NCI-H1048 (cell line): Measurements from ENCODE around the gene ADIPOR2.
"Not testable (repeated sequence)": the region's sequence is repeated elsewhere in the genome, so short reads cannot be mapped to it uniquely, and the experiment has no call there.

ENCODE experiments used
- DNase-seq: peaks from one replicate; lab custom pipeline; 2025; lab: John Stamatoyannopoulos, UW

ADIPOR2 gene

DNA sequence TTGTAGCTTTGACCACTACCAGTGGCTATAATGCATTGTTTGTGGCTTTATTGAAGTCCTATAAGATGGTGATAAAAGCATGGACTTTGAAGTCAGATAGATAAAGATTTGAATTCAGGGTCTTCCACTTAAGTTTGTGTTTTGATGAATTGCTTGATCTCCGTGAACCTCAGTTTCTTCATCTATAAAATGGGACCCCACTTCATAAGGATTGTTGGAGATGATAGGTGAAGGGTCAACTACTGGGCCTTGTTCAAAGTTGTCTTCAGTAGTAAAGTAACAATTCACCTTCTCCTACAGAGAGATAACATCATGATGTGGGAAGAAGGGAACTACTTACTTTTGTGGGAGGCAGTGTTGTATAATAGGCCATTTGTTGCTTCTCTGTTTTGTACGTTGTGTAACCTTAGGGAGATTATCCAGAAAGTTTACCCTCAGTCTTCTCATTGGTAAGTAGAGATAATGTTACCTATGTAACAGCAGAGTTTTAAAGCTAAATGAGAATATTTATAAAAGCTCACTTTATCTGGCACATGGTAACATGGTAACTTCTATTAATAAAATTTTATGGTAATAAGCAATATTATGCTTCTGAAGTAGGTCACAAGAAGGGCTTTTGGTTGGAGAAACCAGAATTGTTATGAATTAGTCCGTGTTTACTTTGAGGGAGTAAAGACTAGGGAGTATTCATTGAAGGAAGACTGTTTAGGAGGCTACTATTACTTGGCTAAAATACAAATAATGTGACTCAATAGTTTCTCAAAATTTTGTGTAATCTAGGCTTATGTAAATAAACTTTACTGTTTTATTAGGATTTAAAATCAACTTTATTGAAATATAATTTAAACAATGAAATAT, 15.1 kb downstream of the ADIPOR2 start:
- DNase-seq, result no peak

DNA sequence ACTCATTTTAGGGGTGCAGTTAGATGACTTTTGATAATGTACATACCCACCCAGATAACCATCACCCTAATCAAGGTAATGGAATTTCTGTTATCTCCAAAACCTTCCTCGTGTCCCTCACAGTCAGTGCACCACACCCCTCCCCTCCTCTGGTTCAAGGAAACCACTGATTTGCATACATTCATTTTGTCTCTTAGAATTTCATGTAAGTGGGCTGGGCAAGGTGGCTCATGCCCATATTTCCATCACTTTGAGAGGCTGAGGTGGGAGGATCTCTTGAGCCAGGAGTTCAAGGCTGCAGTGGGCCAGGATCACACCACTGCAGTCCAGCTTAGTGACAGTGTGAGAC, 15.7 kb downstream of the ADIPOR2 start:
- DNase-seq, result no peak

DNA sequence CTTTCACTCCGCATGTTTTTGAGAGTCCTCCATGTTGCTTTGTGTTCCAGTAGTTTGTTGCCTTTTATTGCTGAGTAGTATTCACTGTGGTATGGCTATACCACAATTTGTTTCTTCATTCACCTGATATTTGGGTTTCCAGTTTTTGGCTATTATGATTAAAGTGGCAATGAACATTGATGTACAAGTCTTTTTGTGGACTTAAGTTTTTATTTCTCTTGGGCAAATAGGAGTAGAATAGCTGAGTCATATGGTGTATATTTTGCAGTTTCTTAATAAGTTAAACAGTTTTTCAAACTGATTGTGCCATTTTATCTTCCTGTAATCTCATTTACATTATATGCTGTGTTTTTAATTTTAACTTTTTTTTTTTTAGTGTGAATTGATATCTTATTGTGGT, 16.2 kb downstream of the ADIPOR2 start:
- no peak for DNase-seq

DNA sequence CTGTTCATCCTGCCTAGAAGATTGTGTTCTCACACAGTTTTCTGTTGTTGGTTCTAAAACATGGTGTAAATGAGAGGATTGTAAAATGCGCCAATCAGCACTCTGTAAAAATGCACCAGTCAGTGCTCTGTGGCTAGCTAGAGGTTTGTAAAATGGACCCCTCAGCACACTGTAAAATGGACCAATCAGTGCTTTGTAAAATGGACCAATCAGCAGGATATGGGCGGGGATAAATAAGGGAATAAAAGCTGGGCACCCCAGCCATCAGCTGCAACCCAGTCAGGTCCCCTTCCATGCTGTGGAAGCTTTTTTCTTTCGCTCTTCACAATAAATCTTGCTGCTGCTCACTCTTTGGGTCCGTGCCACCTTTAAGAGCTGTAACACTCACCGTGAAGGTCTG, 19.1 kb downstream of the ADIPOR2 start:
- DNase-seq, result not testable (repeated sequence)

DNA sequence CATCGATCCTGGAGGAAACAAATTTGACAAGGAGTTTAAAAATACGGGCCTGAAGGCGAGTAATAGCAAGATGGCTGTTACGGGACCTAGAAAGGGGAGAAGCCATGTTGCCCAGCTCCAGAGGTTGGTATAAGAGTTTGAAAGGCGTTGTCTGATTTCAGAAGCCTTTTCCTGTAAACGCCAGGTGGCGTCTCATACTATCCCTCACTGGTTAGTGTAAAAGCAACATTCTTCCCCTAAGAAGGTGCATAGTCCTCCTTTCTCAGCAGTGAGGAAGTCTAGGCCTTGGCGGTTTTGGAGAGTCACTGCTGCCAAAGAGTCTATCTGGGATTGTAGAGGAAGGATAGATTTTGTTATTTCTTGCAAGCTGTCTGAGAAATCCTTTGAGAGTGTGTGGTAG, 20.0 kb downstream of the ADIPOR2 start:
- not testable (repeated sequence) for DNase-seq

DNA sequence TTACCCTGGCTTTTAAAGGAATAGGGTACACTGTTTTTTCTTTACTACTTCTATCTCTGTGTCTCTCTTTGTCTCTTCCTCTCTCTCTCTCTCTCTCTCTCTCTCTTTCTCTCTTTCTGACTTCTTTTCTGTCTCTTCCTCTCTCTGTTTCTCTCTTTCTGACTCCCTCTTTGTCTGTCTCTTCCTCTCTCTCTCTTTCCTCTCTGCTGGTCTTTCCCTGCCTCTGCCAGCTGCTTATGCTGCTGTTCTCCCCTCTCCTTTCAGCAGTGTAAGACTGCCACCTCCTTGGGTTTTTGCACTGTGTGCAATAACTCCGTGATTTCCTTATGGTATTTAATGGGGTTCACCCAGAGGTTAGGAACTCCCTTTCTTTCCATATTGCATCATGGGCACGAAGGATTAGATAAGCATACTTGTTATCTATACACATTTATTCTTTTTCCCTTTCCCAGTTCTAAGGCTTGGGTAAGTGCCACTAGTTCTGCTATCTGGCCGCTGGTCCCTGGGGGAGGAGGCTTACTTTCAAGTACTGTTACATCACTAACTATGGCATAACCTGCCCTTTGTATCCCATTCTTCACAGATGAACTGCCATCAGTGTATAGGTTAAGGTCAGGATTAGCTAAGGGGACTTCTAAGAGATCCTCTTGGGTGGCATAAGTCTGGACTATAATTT, 20.8 kb downstream of the ADIPOR2 start:
- DNase-seq, result not testable (repeated sequence)

DNA sequence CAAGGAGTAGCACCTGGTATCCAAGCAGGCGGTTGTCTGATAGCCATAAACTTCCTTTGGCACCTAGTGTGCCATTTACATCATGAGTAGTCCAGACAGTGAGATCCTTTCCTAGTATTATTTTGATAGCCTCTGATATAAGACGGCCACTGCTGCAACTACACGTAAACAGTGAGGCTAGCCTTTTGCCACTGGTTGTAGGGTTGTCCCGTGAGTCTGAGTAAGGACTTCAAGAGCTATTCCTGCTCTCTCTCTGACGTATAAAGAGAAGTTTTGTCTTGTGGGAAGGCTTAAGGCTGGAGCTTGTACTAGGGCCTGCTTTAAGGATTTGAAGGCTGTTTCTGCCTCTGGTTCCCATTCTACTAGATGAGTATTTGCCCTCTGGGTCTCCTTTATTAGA, 21.4 kb downstream of the ADIPOR2 start:
- not testable (repeated sequence) for DNase-seq

DNA sequence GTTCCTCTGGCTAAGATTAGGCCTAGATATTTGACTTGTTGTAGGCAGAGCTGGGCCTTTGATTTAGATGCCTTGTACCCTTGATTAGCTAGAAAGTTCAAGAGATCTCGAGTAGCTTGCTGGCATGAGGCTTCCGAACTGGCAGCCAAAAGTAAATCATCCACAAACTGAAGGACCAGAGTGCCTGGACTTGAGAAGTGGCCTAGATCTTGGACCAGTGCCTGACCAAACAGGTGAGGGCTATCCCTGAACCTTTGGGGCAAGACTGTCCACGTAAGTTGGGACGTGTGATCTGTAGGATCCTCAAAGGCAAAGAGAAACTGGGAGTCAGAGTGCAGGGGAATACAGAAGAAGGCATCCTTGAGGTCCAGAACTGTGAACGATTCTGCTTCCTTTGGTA, 22.0 kb downstream of the ADIPOR2 start:
- not testable (repeated sequence) for DNase-seq

DNA sequence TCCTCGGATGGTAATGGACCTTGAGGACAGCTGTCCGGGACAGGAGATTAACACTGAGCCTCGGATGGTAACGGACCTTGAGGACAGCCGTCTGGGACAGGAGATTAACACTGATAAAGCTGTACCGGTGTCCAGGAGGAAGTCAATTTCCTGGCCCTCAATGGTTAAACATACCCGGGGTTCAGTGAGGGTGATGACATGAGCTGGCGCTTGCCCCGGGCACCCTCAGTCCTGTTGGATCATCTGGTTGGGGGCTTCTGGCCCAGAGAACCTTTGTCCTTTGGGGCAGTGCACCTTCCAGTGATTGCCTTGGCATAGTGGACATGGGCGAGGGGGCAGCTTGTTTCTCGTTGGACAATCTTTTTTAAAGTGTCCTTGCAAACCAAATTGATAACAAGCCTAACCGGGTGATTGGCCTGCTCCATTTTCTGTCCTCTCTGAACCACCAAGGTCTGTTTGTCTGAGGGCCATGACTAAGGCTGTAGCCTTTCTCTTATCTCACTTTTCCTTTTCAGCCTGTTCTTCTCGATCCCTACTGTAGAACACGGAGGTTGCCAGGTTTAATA, 23.0 kb downstream of the ADIPOR2 start:
- not testable (repeated sequence) for DNase-seq

DNA sequence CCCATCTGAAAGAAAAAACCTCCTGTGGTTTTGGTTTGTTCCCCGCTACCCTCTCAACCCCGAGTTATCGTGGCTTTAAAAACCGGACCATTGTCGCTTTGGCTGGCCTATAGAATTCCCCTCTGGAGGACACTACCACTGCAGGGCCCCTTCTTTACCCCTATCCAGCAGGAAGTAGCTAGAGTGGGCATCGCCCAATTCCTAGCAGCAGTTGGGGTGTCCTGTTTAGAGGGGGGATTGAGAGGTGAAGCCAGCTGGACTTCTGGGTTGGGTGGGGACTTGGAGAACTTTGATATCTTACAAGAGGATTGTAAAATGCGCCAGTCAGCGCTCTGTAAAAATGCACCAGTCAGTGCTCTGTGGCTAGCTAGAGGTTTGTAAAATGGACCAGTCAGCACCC, 24.6 kb downstream of the ADIPOR2 start:
- not testable (repeated sequence) for DNase-seq

DNA sequence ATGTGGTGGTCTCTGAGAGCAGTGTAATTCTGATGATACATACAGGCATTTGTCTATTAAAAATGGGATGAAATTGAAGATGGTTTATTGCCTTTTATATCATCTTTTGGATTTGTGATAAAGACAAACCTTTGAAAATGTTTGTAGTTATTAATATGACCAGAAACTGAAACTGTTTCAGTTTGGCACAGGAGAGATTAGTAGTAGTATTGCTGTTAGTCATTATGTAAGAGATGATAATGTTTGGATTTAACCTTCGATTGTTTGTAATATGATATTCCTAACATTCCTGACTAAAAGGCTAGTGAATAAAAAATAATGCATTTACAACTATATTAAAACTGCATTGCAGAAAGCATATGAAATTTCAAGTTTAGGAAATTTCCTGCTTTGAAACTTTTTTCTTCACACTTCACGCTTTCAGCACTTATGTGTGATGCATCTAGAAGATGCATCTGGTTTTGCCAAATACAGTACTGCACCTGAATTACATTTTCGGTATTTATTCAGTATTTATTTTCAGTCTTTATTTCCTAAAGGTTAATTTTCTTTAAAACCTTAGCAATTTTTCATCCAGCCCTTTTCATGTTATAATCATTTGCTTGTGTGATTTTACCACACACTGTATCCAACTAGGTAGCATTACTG, 25.5 kb downstream of the ADIPOR2 start:
- no peak for DNase-seq

DNA sequence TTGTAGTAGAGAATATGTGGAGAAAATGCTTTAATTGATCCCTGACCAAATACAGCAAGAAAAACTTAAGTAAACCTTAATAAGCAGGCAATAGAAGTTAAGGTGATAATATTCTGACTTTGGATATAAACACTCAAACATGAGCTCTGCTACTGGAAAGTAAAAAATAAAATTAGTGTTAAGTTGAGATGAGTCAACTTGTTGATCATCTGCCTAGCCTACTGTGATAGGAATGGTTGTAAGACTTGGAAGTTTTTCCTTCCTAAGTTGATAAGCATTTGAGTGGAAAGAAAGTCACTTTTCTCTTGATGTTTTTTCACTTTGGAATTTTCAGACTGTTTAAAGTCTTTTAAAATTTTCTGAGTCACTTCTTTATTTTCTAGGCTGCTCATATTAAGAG, 26.0 kb downstream of the ADIPOR2 start:
- DNase-seq, result no peak

DNA sequence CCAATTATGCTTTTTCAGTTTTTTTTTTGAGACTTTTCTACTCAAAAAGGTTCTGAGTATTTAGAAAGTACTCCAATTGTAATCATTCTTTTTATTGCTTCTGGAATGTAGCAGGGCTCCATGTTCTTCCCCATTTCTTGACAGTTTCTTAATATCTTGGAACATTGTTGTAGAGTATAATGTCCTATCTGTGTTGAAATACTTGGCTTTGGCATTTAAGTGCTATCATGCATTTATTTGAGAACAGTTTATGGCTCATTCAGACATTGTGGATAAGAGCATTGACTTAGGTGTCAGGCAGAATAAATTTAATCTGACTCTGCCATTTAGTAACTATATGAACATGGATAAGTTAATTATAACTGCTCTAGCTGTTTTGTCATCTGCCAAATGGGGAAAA, 28.3 kb downstream of the ADIPOR2 start:
- no peak for DNase-seq

DNA sequence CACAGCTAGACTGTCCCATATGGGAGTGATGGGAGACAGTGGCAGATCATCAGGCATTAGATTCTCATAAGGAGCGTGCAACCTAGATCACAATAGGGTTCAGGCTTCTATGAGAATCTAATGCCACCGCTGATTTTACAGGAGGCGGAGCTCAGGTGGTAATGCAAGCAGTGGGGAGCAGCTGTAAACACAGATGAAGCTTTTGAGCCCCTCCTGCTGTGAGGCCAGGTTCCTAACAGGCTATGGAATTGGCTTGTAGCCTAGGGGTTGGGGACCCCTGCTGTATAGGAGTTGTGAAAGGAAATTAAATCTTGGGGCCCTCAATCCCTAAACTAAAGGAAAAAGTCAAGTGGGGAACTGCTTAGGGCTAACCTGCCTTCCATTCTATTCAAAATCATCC, 29.6 kb downstream of the ADIPOR2 start:
- DNase-seq, result no peak

DNA sequence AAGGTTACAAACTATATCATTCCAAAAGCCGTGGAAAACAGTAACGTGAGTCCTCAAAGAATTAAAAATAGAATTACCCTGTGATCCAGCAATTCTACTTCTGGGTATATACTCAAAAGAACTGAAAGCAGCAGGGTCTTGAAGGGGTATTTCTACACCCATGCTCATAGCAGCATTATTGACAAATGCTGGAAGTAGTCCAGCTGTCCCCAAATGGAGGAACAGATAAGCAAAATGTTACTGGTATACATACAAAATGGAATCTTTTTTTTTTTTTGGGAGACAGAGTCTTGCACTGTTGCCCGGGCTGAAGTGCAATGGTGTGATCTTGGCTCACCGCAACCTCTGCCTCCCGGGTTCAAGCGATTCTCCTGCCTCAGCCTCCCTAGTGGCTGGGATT, 32.9 kb downstream of the ADIPOR2 start:
- no peak for DNase-seq

DNA sequence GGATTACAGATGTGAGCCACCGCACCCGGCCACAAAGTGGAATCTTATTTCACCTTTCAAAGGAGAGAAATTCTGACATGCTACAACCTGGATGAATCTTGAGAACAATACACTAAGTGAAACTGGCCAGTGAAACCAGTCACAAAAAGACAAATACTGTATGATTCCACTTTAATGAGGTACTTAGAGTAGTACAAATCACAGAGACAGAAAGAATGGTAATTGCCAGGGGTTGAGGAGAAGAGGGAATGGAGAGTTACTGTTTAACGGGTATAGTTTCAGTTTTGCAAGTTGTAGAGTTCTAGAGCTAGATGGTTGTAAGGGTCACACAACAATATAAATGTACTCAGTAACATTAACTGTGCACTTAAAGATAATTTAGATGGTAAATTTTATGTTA, 33.4 kb downstream of the ADIPOR2 start:
- DNase-seq, result no peak

DNA sequence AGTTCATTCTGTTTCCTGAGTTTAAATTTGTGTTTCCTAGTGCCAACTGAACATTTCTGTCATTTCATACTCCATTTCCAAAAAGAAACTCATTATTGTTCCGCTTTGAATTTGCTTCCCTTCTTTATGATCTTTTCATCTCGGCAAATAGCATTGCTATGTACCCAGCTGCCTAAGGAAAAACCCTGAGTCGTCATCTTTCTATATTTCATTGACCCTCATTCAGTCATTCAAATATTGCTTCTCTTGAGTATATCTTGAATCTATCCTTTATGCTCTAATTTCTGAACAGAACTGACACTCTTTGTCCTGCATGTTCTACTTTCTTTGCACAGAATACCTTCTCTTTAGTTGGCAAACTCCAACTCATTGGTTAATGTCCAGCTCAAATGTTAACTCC, 35.9 kb downstream of the ADIPOR2 start:
- DNase-seq, result no peak

DNA sequence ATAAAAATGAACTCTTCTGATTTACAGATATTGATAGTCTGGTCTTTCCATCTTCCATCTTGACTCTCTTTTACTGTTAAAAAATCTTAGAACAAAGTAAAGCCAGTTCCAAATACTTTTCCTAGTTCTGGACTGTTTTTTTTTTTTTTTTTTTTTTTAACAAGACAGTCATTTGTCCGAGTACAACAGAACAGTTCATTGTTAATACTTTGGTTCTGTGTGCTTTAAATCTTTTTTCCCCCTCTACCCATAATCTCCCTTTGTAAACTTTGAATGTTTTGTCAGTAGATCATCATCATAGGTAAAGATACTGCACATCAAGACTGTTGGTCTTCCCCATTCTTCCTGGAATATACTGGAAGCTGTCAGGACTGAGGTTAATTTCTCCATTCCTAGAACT, 38.0 kb downstream of the ADIPOR2 start:
- no peak for DNase-seq

DNA sequence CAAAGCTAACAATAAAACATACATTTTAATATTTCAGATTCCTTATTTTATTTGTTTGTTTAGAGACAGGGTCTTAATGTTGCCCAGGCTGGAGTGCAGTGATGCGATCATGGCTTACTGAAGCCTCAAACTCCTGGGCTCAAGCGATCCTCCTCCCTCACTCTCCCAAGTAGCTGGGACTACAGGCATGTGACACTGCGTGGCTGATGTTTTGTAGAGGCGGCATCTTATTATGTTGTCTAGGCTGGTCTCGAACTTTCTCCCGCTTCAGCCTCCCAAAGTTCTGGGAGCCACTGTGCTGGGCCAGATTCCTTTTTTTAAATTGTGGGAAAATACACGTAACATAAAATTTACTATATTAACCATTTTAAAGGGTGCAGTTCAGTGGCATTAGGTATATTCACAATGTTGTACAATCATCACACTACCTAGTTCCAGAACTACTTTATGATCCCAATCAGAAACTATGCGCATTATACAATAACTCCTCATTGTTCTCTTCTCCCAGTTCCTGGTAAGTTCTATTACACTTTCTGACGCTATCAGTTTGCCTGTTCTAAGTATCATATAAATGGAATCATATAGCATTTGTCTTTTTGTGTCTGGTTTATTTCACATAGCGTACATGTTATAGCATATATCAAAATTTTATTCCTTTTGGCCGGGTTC, 40.3 kb downstream of the ADIPOR2 start:
- DNase-seq, result no peak

DNA sequence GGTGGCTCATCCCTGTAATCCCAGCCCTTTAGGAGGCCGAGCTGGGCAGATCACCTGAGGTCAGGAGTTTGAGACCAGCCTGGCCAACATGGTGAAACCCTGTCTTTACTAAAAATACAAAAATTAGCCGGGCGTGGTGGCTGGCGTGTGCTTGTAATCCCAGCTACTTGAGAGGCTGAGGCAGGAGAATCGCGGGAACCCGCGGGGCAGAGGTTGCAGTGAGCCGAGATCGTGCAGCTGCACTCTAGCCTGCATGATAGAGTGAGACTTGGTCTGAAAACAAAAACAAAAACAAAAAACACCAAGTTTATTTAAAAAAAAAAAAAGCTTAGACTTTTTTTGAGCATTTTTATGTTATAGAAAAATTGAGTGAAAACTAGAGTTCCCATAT, 40.8 kb downstream of the ADIPOR2 start:
- DNase-seq, result not testable (repeated sequence)

DNA sequence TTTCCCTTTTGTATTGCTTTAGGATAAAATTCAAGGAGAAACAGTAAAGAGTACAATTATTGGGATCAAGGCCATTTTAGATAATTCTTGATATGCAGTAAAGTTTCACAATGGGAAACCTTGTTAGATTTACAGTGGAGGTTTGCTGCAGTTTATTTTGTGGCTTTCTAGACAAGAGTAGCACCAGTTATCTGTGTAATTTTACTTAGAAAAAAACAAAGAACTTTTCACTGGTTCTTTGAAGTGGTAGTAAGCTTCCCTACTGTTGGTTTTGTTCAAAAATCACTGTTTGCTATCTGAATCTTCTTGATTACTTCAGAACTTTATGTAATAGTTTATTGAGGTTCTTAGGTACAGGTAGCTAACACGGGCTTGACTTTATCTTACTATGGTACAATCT, 42.0 kb downstream of the ADIPOR2 start:
- DNase-seq, result no peak

DNA sequence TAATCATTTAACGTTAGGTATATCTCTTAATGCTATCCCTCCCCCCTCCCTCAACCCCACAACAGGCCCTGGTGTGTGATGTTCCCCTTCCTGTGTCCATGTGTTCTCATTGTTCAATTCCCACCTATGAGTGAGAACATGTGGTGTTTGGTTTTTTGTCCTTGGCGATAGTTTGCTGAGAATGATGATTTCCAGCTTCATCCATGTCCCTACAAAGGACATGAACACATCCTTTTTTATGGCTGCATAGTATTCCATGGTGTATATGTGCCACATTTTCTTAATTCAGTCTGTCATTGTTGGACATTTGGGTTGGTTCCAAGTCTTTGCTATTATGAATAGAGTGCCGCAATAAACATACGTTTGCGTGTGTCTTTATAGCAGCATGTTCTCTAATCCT, 42.8 kb downstream of the ADIPOR2 start:
- DNase-seq, result not testable (repeated sequence)
